HCT116 (cell line): Measurements from ENCODE around the gene OLFML2B. TPM values are rescaled to one million over a fixed set of nuclear protein-coding genes. Genes with fewer than 3 reads are reported as not detected.

ENCODE experiments used
- ATAC-seq: fragments of 200-7000 bp; cut with Tn5 transposase; 2 replicates; pipeline ENCODE4 v1.9.1; 2020; ENCODE audit warnings: mild to moderate bottlenecking, moderate library complexity
- BruUV-seq: library from RNA; stranded (reverse); fragments of 400-500 nt; replicated peaks from 2 replicates; lab custom pipeline; 2021; lab: Mats Ljungman, UMichigan
- CTCF ChIA-PET: fragments of 300-600 bp; sonication (Branson Sonifier 250); formaldehyde crosslinking; loops from one replicate; lab custom pipeline; 2021; ENCODE audit warnings: antibody characterized with exemption; lab: Charles Lee
- POLR2A ChIA-PET: fragments of 300-600, 350-600 bp; sonication (Branson Sonifier 250); formaldehyde crosslinking; loops from one replicate; lab custom pipeline; 2021; ENCODE audit warnings: antibody characterized with exemption; lab: Charles Lee
- RAD21 ChIA-PET, 2 experiments: fragments of 300-600 bp; sonication (Branson Sonifier 250); formaldehyde crosslinking; loops; one replicate each; lab custom pipeline; 2023; ENCODE audit warnings: low total read pairs in 2 of 2; ENCODE audit not compliant: uncharacterized antibody in 2 of 2, unreplicated experiment in 2 of 2, low non-redundant PET in 1 of 2; lab: Charles Lee
- DNase-seq: peaks from one replicate; pipeline ENCODE4 v3.0.0-alpha.2; 2010; ENCODE audit warnings: low read depth, low spot score
- H2AFZ ChIP-seq: fragments of 200-600 bp; shearing (Covaris generic), sonication (generic); 2 replicates; pipeline ENCODE4 v1.6.1; 2017; ENCODE audit warnings: low read depth, mixed run types, mixed read lengths, antibody characterized with exemption, low read length; ENCODE audit not compliant: poor library complexity, severe bottlenecking
- H3K27ac ChIP-seq: 2 replicates; pipeline ENCODE4 v1.5.1; 2012; ENCODE audit warnings: low read depth, low read length
- H3K27me3 ChIP-seq: fragments of 200-600 bp; sonication (generic); 2 replicates; pipeline ENCODE4 v1.6.1; 2016; ENCODE audit warnings: mixed run types, low read length, mixed read lengths; ENCODE audit not compliant: insufficient read depth
- H3K36me3 ChIP-seq, 2 experiments: fragments of 200-500 bp in 1 of 2; fragments of 200-600 bp in 1 of 2; sonication (Bioruptor generic) in 1 of 2; sonication (generic) in 1 of 2; 2 replicates each; pipeline versions ENCODE4 v1.5.1 to v1.6.1; 2014 to 2016; ENCODE audit warnings: low read length in 2 of 2, inconsistent platforms in 1 of 2, mixed read lengths in 1 of 2, mixed run types in 1 of 2; ENCODE audit not compliant: insufficient read depth in 2 of 2, control insufficient read depth in 1 of 2
- H3K4me1 ChIP-seq, 2 experiments: fragments of 200-600 bp in 1 of 2; sonication (generic) in 1 of 2; 2 replicates each; pipeline versions ENCODE4 v1.5.1 to v1.6.1; 2012 to 2017; ENCODE audit warnings: low read length in 2 of 2, inconsistent platforms in 1 of 2, mild to moderate bottlenecking in 1 of 2, mixed read lengths in 1 of 2, mixed run types in 1 of 2, moderate library complexity in 1 of 2; ENCODE audit not compliant: insufficient read depth in 2 of 2, control insufficient read depth in 1 of 2
- H3K4me2 ChIP-seq: fragments of 200-600 bp; sonication (generic); 2 replicates; pipeline ENCODE4 v1.6.1; 2017; ENCODE audit warnings: mixed run types, low read length, mixed read lengths
- H3K4me3 ChIP-seq, 2 experiments: fragments of 200-600 bp in 1 of 2; sonication (generic) in 1 of 2; replicated peaks in 1 of 2; 2 replicates each; pipeline ENCODE4 v1.5.1; 2011 to 2016; ENCODE audit warnings: low read length in 2 of 2, control low read depth in 1 of 2, low read depth in 1 of 2, mild to moderate bottlenecking in 1 of 2, mixed read lengths in 1 of 2, mixed run types in 1 of 2
- H3K79me2 ChIP-seq: fragments of 200-600 bp; sonication (generic); 2 replicates; pipeline ENCODE4 v1.6.1; 2017; ENCODE audit warnings: mild to moderate bottlenecking, mixed run types, low read length, moderate library complexity, mixed read lengths; ENCODE audit not compliant: insufficient read depth
- H3K9ac ChIP-seq: fragments of 200-600 bp; sonication (generic); 2 replicates; pipeline ENCODE4 v1.6.1; 2016; ENCODE audit warnings: low read length, mixed read lengths
- H3K9me2 ChIP-seq: fragments of 200-600 bp; sonication (generic), shearing (Covaris generic); 2 replicates; pipeline ENCODE4 v1.6.1; 2017; ENCODE audit warnings: mixed run types, mild to moderate bottlenecking, moderate library complexity; ENCODE audit not compliant: insufficient read depth
- H3K9me3 ChIP-seq, 2 experiments: fragments of 200-500 bp in 1 of 2; fragments of 200-600 bp in 1 of 2; sonication (Bioruptor generic) in 1 of 2; sonication (generic) in 1 of 2; 2 replicates each; pipeline ENCODE4 v1.6.1; 2014 to 2017; ENCODE audit warnings: low read length in 2 of 2, mixed read lengths in 2 of 2, inconsistent platforms in 1 of 2, low read depth in 1 of 2, mild to moderate bottlenecking in 1 of 2, mixed run types in 1 of 2, moderate library complexity in 1 of 2; ENCODE audit not compliant: control insufficient read depth in 1 of 2, insufficient read depth in 1 of 2
- H4K20me1 ChIP-seq: fragments of 200-600 bp; sonication (generic), shearing (Covaris generic); 2 replicates; pipeline ENCODE4 v1.6.1; 2017; ENCODE audit warnings: mixed run types, mild to moderate bottlenecking, moderate library complexity; ENCODE audit not compliant: insufficient read depth
- CBX3 ChIP-seq: IDR thresholded peaks from 2 replicates; pipeline ENCODE4 v1.6.1; 2012; ENCODE audit warnings: low read depth
- CEBPB ChIP-seq: IDR thresholded peaks from 2 replicates; pipeline ENCODE4 v1.6.1; 2012; ENCODE audit warnings: low read depth
- EGR1 ChIP-seq: IDR thresholded peaks from 2 replicates; pipeline ENCODE4 v1.6.1; 2012; ENCODE audit warnings: low read depth
- ELF1 ChIP-seq: IDR thresholded peaks from 2 replicates; pipeline ENCODE4 v1.6.1; 2012; ENCODE audit warnings: low read depth, borderline replicate concordance
- POLR2A ChIP-seq: IDR thresholded peaks from 2 replicates; pipeline ENCODE4 v1.7.0; 2011; ENCODE audit warnings: borderline replicate concordance; ENCODE audit not compliant: insufficient read depth, insufficient read length; ENCODE audit errors: extremely low read depth
- POLR2AphosphoS5 ChIP-seq: IDR thresholded peaks from 2 replicates; pipeline ENCODE4 v1.6.1; 2011; ENCODE audit warnings: mild to moderate bottlenecking, low read depth, low read length, moderate library complexity
- RAD21 ChIP-seq: IDR thresholded peaks from 2 replicates; pipeline ENCODE4 v1.6.1; 2012; ENCODE audit warnings: low read depth, mild to moderate bottlenecking
- SIN3A ChIP-seq: IDR thresholded peaks from 2 replicates; pipeline ENCODE4 v1.6.1; 2012; ENCODE audit warnings: low read depth
- SRF ChIP-seq: IDR thresholded peaks from 2 replicates; pipeline ENCODE4 v1.6.1; 2012; ENCODE audit warnings: low read depth
- TCF7L2 ChIP-seq: IDR thresholded peaks from 2 replicates; pipeline ENCODE4 v1.7.0; 2011; ENCODE audit warnings: borderline replicate concordance, inconsistent platforms; ENCODE audit not compliant: insufficient read depth, insufficient read length; ENCODE audit errors: extremely low read depth
- ZFX ChIP-seq: fragments of 450-650 bp; IDR thresholded peaks from 2 replicates; pipeline ENCODE4 v1.6.1; 2017
- ZNF274 ChIP-seq: fragments of 200-500 bp; sonication (Bioruptor generic); IDR thresholded peaks from 2 replicates; pipeline ENCODE4 v1.6.1; 2014; ENCODE audit warnings: mild to moderate bottlenecking, low read depth, low read length, inconsistent platforms
- intact Hi-C: fragments of 100-400 bp; cut with micrococcal nuclease; formaldehyde crosslinking; loops from 2 replicates; pipeline ENCODE4 v1.10.0; 2022
- total RNA-seq: library from RNA; stranded (reverse); gene quantifications from one replicate; pipeline ENCODE4 v1.2.1, GENCODE V29; 2021; ENCODE audit not compliant: unreplicated experiment
- TF ChIP-seq, protein P1 (sequence below): IDR thresholded peaks from 2 replicates; pipeline ENCODE4 v1.6.1; 2012
- TF ChIP-seq, protein P2 (sequence below): IDR thresholded peaks from 2 replicates; pipeline ENCODE4 v1.6.1; 2012

The OLFML2B gene
- total RNA-seq, 1 experiment from 2014 or later: 1.3 TPM

DNA sequence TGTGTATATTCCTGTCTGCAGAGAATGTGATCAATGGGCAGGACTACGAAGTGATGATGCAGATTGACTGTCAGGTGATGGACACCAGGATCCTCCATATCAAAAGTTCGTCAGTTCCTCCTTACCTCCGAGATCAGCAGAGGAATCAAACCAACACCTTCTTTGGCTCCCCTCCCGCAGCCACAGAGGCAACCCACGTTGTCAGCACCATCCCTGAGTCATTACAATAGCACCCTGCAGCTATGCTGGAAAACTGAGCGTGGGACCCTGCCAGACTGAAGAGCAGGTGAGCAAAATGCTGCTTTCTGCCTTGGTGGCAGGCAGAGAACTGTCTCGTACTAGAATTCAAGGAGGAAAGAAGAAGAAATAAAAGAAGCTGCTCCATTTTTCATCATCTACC, 65.2 kb downstream of the OLFML2B start:
- H3K9me3 ChIP-seq: no peaks in the 10 kb centered on the region
- no peak overlapping the region for H3K4me2 ChIP-seq
- no TSS peak for BruUV-seq
- H3K27me3 ChIP-seq: no peaks in the 10 kb centered on the region
- ChIA-PET RAD21 (no interaction called here), POLR2A (no interaction called here), CTCF (no interaction called here)
- no peak overlapping the region for H3K4me3 ChIP-seq
- H3K27ac ChIP-seq: no peak overlapping the region
- no peaks in the 10 kb centered on the region for H4K20me1 ChIP-seq
- no peaks in the 10 kb centered on the region for H3K79me2 ChIP-seq
- H3K4me1 ChIP-seq: peaks cover 14 to 16% of the 10 kb centered on the region in 2 experiments
- no peak for DNase-seq
- H2AFZ ChIP-seq: no peak overlapping the region
- intact Hi-C loops: no loop called here
- no peaks in the 10 kb centered on the region; a peak in 1 of 4 replicates for H3K36me3 ChIP-seq
- H3K9ac ChIP-seq: no peak overlapping the region
- ATAC-seq: no peak
- TF ChIP-seq ELF1: no peak
- TF ChIP-seq POLR2AphosphoS5: no peak
- TF ChIP-seq, protein P1, sequence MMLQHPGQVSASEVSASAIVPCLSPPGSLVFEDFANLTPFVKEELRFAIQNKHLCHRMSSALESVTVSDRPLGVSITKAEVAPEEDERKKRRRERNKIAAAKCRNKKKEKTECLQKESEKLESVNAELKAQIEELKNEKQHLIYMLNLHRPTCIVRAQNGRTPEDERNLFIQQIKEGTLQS: no peak
- TF ChIP-seq, protein P2, sequence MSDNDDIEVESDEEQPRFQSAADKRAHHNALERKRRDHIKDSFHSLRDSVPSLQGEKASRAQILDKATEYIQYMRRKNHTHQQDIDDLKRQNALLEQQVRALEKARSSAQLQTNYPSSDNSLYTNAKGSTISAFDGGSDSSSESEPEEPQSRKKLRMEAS: no peak
- no peak for TF ChIP-seq SRF
- no peak for TF ChIP-seq CEBPB
- no peak for TF ChIP-seq ZNF274
- no peak for TF ChIP-seq SIN3A
- no peak for TF ChIP-seq TCF7L2
- TF ChIP-seq CBX3: no peak
- no peak for TF ChIP-seq ZFX
- no peak for TF ChIP-seq RAD21
- no peak for TF ChIP-seq POLR2A
- TF ChIP-seq EGR1: no peak
- TF ChIP-seq, all 23 proteins: peak for 0
- H3K9me2 ChIP-seq: no peaks in the 10 kb centered on the region
